ENCODE data around the gene GALNT5. TPM values are rescaled to one million over a fixed set of nuclear protein-coding genes. Genes with fewer than 3 reads are reported as not detected.

Gene GALNT5
- polyA plus RNA-seq, 1 donor (not counting 4 experiments of a cell fraction or from before 2014, with no cell fraction given) = 8.3 TPM

GRCh38 chr2:157305723-157306110, 48.2 kb downstream of the GALNT5 start:
- no peaks in the 10 kb centered on the region for H3K4me1 ChIP-seq (ENCODE audit: control insufficient read depth, extremely low read depth, insufficient read depth, low read length)
- H3K27ac ChIP-seq (ENCODE audit: control insufficient read depth, insufficient read depth, low read length) = no peak overlapping the region
- no peaks in the 10 kb centered on the region for H3K36me3 ChIP-seq (ENCODE audit: control insufficient read depth in 2 of 2, extremely low read depth in 1 of 2, insufficient read depth in 2 of 2, low read length in 2 of 2)
- H3K79me2 ChIP-seq (ENCODE audit: control insufficient read depth, insufficient read depth, low read length) = no peaks in the 10 kb centered on the region
- H4K20me1 ChIP-seq (ENCODE audit: control insufficient read depth, extremely low read depth, insufficient read depth, low read length) = no peaks in the 10 kb centered on the region
- no peak for DNase-seq (ENCODE audit: low read depth, low spot score)
- no peak for TF ChIP-seq EZH2 (IDR thresholded peaks at IDR 0.05; ENCODE audit: low read length)
- no peak for TF ChIP-seq CTCF (optimal IDR thresholded peaks at IDR 0.05 in 1 of 3, IDR thresholded peaks at IDR 0.05 in 1 of 3, conservative IDR thresholded peaks at IDR 0.05 in 1 of 3; ENCODE audit: extremely low read depth in 1 of 3, insufficient read depth in 2 of 3, low read length in 3 of 3)
- no peaks in the 10 kb centered on the region for H3K9me1 ChIP-seq (ENCODE audit: control insufficient read depth, extremely low read depth, insufficient read depth, low read length)
- no peak overlapping the region for H2AFZ ChIP-seq (ENCODE audit: control insufficient read depth, low read length)
- H3K27me3 ChIP-seq (ENCODE audit: control insufficient read depth, extremely low read depth, insufficient read depth, low read length) = no peaks in the 10 kb centered on the region
- no peak overlapping the region for H3K4me3 ChIP-seq (ENCODE audit: control insufficient read depth in 2 of 3, extremely low read depth in 1 of 3, insufficient read depth in 2 of 3, low read depth in 1 of 3, low read length in 3 of 3)
- H3K9me3 ChIP-seq (ENCODE audit: control insufficient read depth, low read depth, low read length) = no peaks in the 10 kb centered on the region
- no peak overlapping the region for H3K9ac ChIP-seq (ENCODE audit: control insufficient read depth, extremely low read depth, insufficient read depth, low read length)
- H3K4me2 ChIP-seq (ENCODE audit: control insufficient read depth, extremely low read depth, insufficient read depth, low read depth, low read length) = no peak overlapping the region
- dilution Hi-C loops (cut with MboI; ENCODE audit: extremely low pct_ligation_motif_present, low sequenced_read_pairs) = no loop called here
- no peak for FAIRE-seq

- H2AFZ ChIP-seq (ENCODE audit: control insufficient read depth, low read length) = no peak overlapping the region
- DNase-seq (ENCODE audit: low read depth, low spot score) (no peak), FAIRE-seq (no peak)
- H3K4me2 ChIP-seq (ENCODE audit: control insufficient read depth, extremely low read depth, insufficient read depth, low read depth, low read length) = no peak overlapping the region
- no peaks in the 10 kb centered on the region for H3K9me3 ChIP-seq (ENCODE audit: control insufficient read depth, low read depth, low read length)
- H3K79me2 ChIP-seq (ENCODE audit: control insufficient read depth, insufficient read depth, low read length) = no peaks in the 10 kb centered on the region
- H3K9me1 ChIP-seq (ENCODE audit: control insufficient read depth, extremely low read depth, insufficient read depth, low read length) = no peaks in the 10 kb centered on the region
- no peak overlapping the region for H3K27ac ChIP-seq (ENCODE audit: control insufficient read depth, insufficient read depth, low read length)
- H3K27me3 ChIP-seq (ENCODE audit: control insufficient read depth, extremely low read depth, insufficient read depth, low read length) = no peaks in the 10 kb centered on the region
- TF ChIP-seq CTCF (optimal IDR thresholded peaks at IDR 0.05 in 1 of 3, IDR thresholded peaks at IDR 0.05 in 1 of 3, conservative IDR thresholded peaks at IDR 0.05 in 1 of 3; ENCODE audit: extremely low read depth in 1 of 3, insufficient read depth in 2 of 3, low read length in 3 of 3) (no peak), EZH2 (IDR thresholded peaks at IDR 0.05; ENCODE audit: low read length) (no peak)
- no peaks in the 10 kb centered on the region for H3K4me1 ChIP-seq (ENCODE audit: control insufficient read depth, extremely low read depth, insufficient read depth, low read length)
- H3K9ac ChIP-seq (ENCODE audit: control insufficient read depth, extremely low read depth, insufficient read depth, low read length) = no peak overlapping the region
- no peak overlapping the region for H3K4me3 ChIP-seq (ENCODE audit: control insufficient read depth in 2 of 3, extremely low read depth in 1 of 3, insufficient read depth in 2 of 3, low read depth in 1 of 3, low read length in 3 of 3)
- H3K36me3 ChIP-seq (ENCODE audit: control insufficient read depth in 2 of 2, extremely low read depth in 1 of 2, insufficient read depth in 2 of 2, low read length in 2 of 2) = no peaks in the 10 kb centered on the region
- dilution Hi-C loops (cut with MboI; ENCODE audit: extremely low pct_ligation_motif_present, low sequenced_read_pairs) = no loop called here
- H4K20me1 ChIP-seq (ENCODE audit: control insufficient read depth, extremely low read depth, insufficient read depth, low read length) = no peaks in the 10 kb centered on the region
Observed at GRCh38 chr2:157307021-157307420, 49.5 kb downstream of the GALNT5 start.
